CD14-positive monocyte (primary cell): Measurements from ENCODE around the gene PEX11A. TPM values are rescaled to one million over a fixed set of nuclear protein-coding genes. Genes with fewer than 3 reads are reported as not detected.

Experiments used
- DNase-seq, 3 donors: peaks; one replicate each; pipeline ENCODE4 v3.0.0-alpha.2; 2011 to 2022
- H2AFZ ChIP-seq: 2 replicates; pipeline ENCODE4 v1.6.0; 2012; ENCODE audit warnings: mild to moderate bottlenecking, low read depth, low read length, inconsistent platforms; ENCODE audit not compliant: insufficient read depth, poor library complexity, severe bottlenecking
- H3K27ac ChIP-seq, 2 donors: 1 replicate in 1 of 2; 2 replicates in 1 of 2; pipeline ENCODE4 v1.5.1; 2012 to 2013; ENCODE audit warnings: low read length in 2 of 2, control low read depth in 1 of 2, inconsistent platforms in 1 of 2, low read depth in 1 of 2, mild to moderate bottlenecking in 1 of 2
- H3K27me3 ChIP-seq, 2 donors: one replicate each; pipeline versions ENCODE4 v1.6.0 to v1.6.1; 2011 to 2013; ENCODE audit warnings: low read length in 2 of 2; ENCODE audit not compliant: control insufficient read depth in 2 of 2, insufficient read depth in 2 of 2
- H3K36me3 ChIP-seq, 2 donors: replicated peaks in 1 of 2; 1 replicate in 1 of 2; 2 replicates in 1 of 2; pipeline versions ENCODE4 v1.5.1 to v1.6.1; 2012 to 2013; ENCODE audit warnings: low read length in 2 of 2, control low read depth in 1 of 2, inconsistent platforms in 1 of 2, mild to moderate bottlenecking in 1 of 2; ENCODE audit not compliant: insufficient read depth in 2 of 2, control insufficient read depth in 1 of 2
- H3K4me1 ChIP-seq, 2 donors: 1 replicate in 1 of 2; 2 replicates in 1 of 2; pipeline versions ENCODE4 v1.5.1 to v1.6.1; 2012 to 2013; ENCODE audit warnings: low read length in 2 of 2, control low read depth in 1 of 2, inconsistent platforms in 1 of 2, mild to moderate bottlenecking in 1 of 2, moderate library complexity in 1 of 2; ENCODE audit not compliant: insufficient read depth in 2 of 2, control insufficient read depth in 1 of 2
- H3K4me2 ChIP-seq: replicated peaks from 2 replicates; pipeline ENCODE3; 2012; ENCODE audit warnings: low read length, moderate library complexity, mild to moderate bottlenecking; ENCODE audit not compliant: poor library complexity, severe bottlenecking; ENCODE audit errors: extremely low read depth
- H3K4me3 ChIP-seq, 3 experiments: fragments of 200-600 bp in 1 of 3; sonication (generic) in 1 of 3; replicated peaks in 1 of 3; 1 replicate in 2 of 3; 2 replicates in 1 of 3; pipeline ENCODE4 v1.5.1; 2011 to 2013; ENCODE audit warnings: low read length in 3 of 3, mild to moderate bottlenecking in 3 of 3, control low read depth in 2 of 3, low read depth in 2 of 3, inconsistent platforms in 1 of 3, moderate library complexity in 1 of 3
- H3K79me2 ChIP-seq: 2 replicates; pipeline ENCODE4 v1.6.0; 2012; ENCODE audit warnings: mild to moderate bottlenecking, control low read depth, inconsistent platforms, low read length, moderate library complexity; ENCODE audit not compliant: insufficient read depth
- H3K9ac ChIP-seq: 2 replicates; pipeline ENCODE4 v1.6.0; 2017; ENCODE audit warnings: low read length, mild to moderate bottlenecking; ENCODE audit not compliant: insufficient read depth, poor library complexity, severe bottlenecking
- H3K9me3 ChIP-seq, 2 donors: replicated peaks in 1 of 2; 1 replicate in 1 of 2; 2 replicates in 1 of 2; pipeline versions ENCODE4 v1.5.1 to v1.6.1; 2012 to 2013; ENCODE audit warnings: low read length in 2 of 2, control low read depth in 1 of 2; ENCODE audit not compliant: control insufficient read depth in 1 of 2, insufficient read depth in 1 of 2
- H4K20me1 ChIP-seq: 2 replicates; pipeline ENCODE4 v1.6.0; 2012; ENCODE audit warnings: mild to moderate bottlenecking, low read length, control low read depth, moderate library complexity; ENCODE audit not compliant: insufficient read depth
- H3K27ac Mint-ChIP-seq, 7 donors: one replicate each; pipeline ENCODE4 v1.8.0; 2020; ENCODE audit warnings: mild to moderate bottlenecking in 7 of 7, mixed read lengths in 7 of 7, moderate library complexity in 6 of 7, inconsistent platforms in 2 of 7
- H3K27me3 Mint-ChIP-seq, 3 donors: one replicate each; pipeline ENCODE4 v1.8.0; 2021 to 2022; ENCODE audit warnings: low read depth in 3 of 3, mild to moderate bottlenecking in 3 of 3, mixed read lengths in 3 of 3, moderate library complexity in 3 of 3, inconsistent platforms in 1 of 3
- H3K36me3 Mint-ChIP-seq, 2 donors: one replicate each; pipeline ENCODE4 v1.8.0; 2020; ENCODE audit warnings: mixed read lengths in 2 of 2, inconsistent platforms in 1 of 2, mild to moderate bottlenecking in 1 of 2
- H3K4me1 Mint-ChIP-seq: one replicate; pipeline ENCODE4 v1.8.0; 2020; ENCODE audit warnings: mild to moderate bottlenecking, mixed read lengths
- H3K4me3 Mint-ChIP-seq, 2 donors: one replicate each; pipeline ENCODE4 v1.8.0; 2020; ENCODE audit warnings: mild to moderate bottlenecking in 2 of 2, mixed read lengths in 2 of 2, moderate library complexity in 1 of 2
- H3K9me3 Mint-ChIP-seq, 7 donors: one replicate each; pipeline ENCODE4 v1.8.0; 2020 to 2022; ENCODE audit warnings: mixed read lengths in 7 of 7, mild to moderate bottlenecking in 6 of 7, moderate library complexity in 6 of 7, inconsistent platforms in 2 of 7
- CTCF ChIP-seq: fragments of 200-600 bp; IDR thresholded peaks from one replicate; pipeline ENCODE4 v1.8.0; 2022; ENCODE audit warnings: antibody characterized with exemption, mild to moderate bottlenecking
- WGBS: methylation state at CpG from one replicate; pipeline ENCODE4 v1.1.5; 2013; ENCODE audit warnings: missing lambda C conversion rate; ENCODE audit not compliant: insufficient coverage; 5-methylcytosine and 5-hydroxymethylcytosine counted together
- intact Hi-C, 2 donors: fragments of 100-400 bp; cut with micrococcal nuclease; formaldehyde crosslinking; loops; one replicate each; pipeline versions ENCODE4 v1.15.0 to v1.15.1; 2023
- polyA plus RNA-seq, 3 donors: library from polyadenylated mRNA; depleted of rRNA in 1 of 3; unstranded in 2 of 3; stranded (reverse) in 1 of 3; fragments of 300-500 nt in 2 of 3; fragments of >200 nt in 1 of 3; fragmentation: Illumina TruSeq in 2 of 3; gene quantifications; 1 replicate in 2 of 3; 2 replicates in 1 of 3; pipeline ENCODE4 v1.2.3, GENCODE V29; 2012 to 2021

PEX11A gene
- polyA plus RNA-seq, 3 donors, result 0.72 to 0.84 (median 0.75) TPM

DNA sequence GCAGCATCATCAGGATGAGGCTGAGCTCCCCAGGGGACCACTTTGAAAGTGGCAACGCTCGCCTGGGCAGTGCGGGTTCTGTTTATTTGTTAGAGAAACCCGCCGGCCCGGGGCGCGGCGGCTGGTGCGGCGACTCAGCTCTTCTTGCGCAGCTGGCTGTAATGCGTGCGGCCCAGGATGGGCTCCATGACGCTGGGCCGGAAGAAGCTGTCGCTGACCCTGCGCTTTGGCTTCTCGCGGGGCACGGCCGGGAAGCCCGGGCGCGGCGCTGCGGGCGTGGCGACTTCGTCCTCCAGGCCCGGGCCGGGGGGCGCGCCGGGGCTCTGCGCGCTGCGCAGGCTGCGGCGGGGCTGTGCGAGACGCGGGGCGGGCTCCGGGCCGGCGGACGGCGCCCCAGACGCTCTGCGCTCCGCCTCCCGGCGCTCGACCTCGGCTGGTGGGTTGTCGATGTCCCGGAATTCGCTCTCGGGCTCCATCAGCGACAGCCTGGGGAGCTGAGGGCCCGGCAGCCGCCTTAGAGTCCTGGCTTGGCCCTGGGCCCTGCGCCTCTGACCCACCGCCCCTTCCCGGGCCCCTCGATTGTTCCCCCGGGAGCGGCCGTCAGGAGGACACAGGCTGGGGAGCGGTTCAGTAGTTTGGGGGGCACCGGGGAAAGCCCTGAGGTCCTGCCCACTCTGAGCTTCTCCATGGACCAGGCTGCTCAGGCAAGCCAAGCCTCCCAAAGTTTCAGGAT, 24.9 kb downstream of the PEX11A start:
- 2% methylated on average over 72 of the region's 72 CpGs for WGBS
- peak overlapping the region; percentile 77 for H3K4me2 ChIP-seq
- H3K4me3 ChIP-seq, result peak overlapping the region; percentile 21 to 65 (median 22)
- H4K20me1 ChIP-seq, result no peaks in the 10 kb centered on the region
- H3K27me3 Mint-ChIP-seq, result peaks cover 12 to 24% (median 23%) of the 10 kb centered on the region in 3 donors
- H3K9ac ChIP-seq, result peak overlapping the region; percentile 27
- H3K4me3 Mint-ChIP-seq, result peak overlapping the region; percentile 61 to 73
- no peaks in the 10 kb centered on the region for H3K79me2 ChIP-seq
- intact Hi-C loops, result no loop called here
- TF ChIP-seq CTCF, result no peak
- no peak overlapping the region for H3K27ac Mint-ChIP-seq
- H3K27ac ChIP-seq, result no peak overlapping the region
- peak; percentile 15 to 33 (median 28) for DNase-seq
- peaks cover 5 to 18% of the 10 kb centered on the region in 2 donors for H3K27me3 ChIP-seq
- peaks cover 0 to 3% of the 10 kb centered on the region in 2 donors for H3K36me3 Mint-ChIP-seq
- H3K9me3 ChIP-seq, result no peaks in the 10 kb centered on the region
- peak overlapping the region; percentile 86 for H2AFZ ChIP-seq
- peaks cover 9% of the 10 kb centered on the region for H3K4me1 Mint-ChIP-seq
- peaks cover 6% of the 10 kb centered on the region in 2 donors for H3K4me1 ChIP-seq
- peaks cover 0 to 6% (median 0%) of the 10 kb centered on the region in 7 donors for H3K9me3 Mint-ChIP-seq
- H3K36me3 ChIP-seq, result no peaks in the 10 kb centered on the region

- peak overlapping the region; percentile 86 for H2AFZ ChIP-seq
- H3K4me3 ChIP-seq, result peak overlapping the region in 1 of 3 experiments; percentile 65
- no peaks in the 10 kb centered on the region for H4K20me1 ChIP-seq
- no peaks in the 10 kb centered on the region for H3K9me3 ChIP-seq
- no peak for DNase-seq
- H3K27me3 ChIP-seq, result peaks cover 5 to 19% of the 10 kb centered on the region in 2 donors
- H3K9ac ChIP-seq, result no peak overlapping the region
- H3K4me1 ChIP-seq, result peaks cover 6% of the 10 kb centered on the region in 2 donors
- H3K4me2 ChIP-seq, result peak overlapping the region; percentile 77
- peaks cover 0 to 6% (median 0%) of the 10 kb centered on the region in 7 donors for H3K9me3 Mint-ChIP-seq
- H3K27ac ChIP-seq, result no peak overlapping the region
- H3K36me3 ChIP-seq, result no peaks in the 10 kb centered on the region
- H3K79me2 ChIP-seq, result no peaks in the 10 kb centered on the region
- intact Hi-C loops, result no loop called here
- H3K4me1 Mint-ChIP-seq, result peaks cover 9% of the 10 kb centered on the region
- peak overlapping the region in 1 of 2 donors; percentile 73 for H3K4me3 Mint-ChIP-seq
- peaks cover 0 to 3% of the 10 kb centered on the region in 2 donors for H3K36me3 Mint-ChIP-seq
- no peak for TF ChIP-seq CTCF
- 100% methylated on average over 2 of the region's 13 CpGs for WGBS
- peaks cover 12 to 25% (median 21%) of the 10 kb centered on the region in 3 donors for H3K27me3 Mint-ChIP-seq
- H3K27ac Mint-ChIP-seq, result no peak overlapping the region
Observed at GRCh38 chr15:89664441-89665350, 25.9 kb downstream of the PEX11A start.
